Measurements from ENCODE around the gene TEX30. TPM values are rescaled to one million over a fixed set of nuclear protein-coding genes. Genes with fewer than 3 reads are reported as not detected.

The TEX30 gene
- total and polyA plus RNA-seq, 2 donors = 26.4 to 28.9 TPM

- WGBS = 57% methylated on average over 27 of the region's 27 CpGs
- Histone ChIP-seq H3K36me3 (ENCODE audit: control insufficient read depth in 2 of 2, insufficient read depth in 2 of 2, low read length in 1 of 2) (no peaks in the 10 kb centered on the region), H3K9me3 (ENCODE audit: control insufficient read depth in 2 of 2, insufficient read depth in 1 of 2, low read length in 1 of 2) (peaks cover 0 to 2% of the 10 kb centered on the region in 2 donors), H3K27ac (ENCODE audit: low read depth in 1 of 2, low read length in 1 of 2) (peak overlapping the region in 1 of 2 donors; percentile 38), H3K4me1 (ENCODE audit: control insufficient read depth in 2 of 2, insufficient read depth in 2 of 2, low read length in 2 of 2) (peaks cover 22 to 29% of the 10 kb centered on the region in 2 donors), H3K27me3 (ENCODE audit: control insufficient read depth in 2 of 2, insufficient read depth in 1 of 2, low read length in 1 of 2) (peaks cover 0 to 2% of the 10 kb centered on the region in 2 donors), H3K4me3 (ENCODE audit: low read length in 2 of 2) (peak overlapping the region; percentile 70 to 77)
- DNase-seq (ENCODE audit: low read depth in 6 of 9, low spot score in 9 of 9) = peak in 1 of 9 donors; percentile 8
These were observed 605 bp upstream of the TEX30 start for GRCh38 chr13:102774214-102774568.

- no peak overlapping the region for H3K27ac ChIP-seq (ENCODE audit: low read depth in 1 of 2, low read length in 1 of 2)
- H3K27me3 ChIP-seq (ENCODE audit: control insufficient read depth in 2 of 2, insufficient read depth in 1 of 2, low read length in 1 of 2) = peaks cover 0 to 2% of the 10 kb centered on the region in 2 donors
- no peak overlapping the region for H3K4me3 ChIP-seq (ENCODE audit: low read length in 2 of 2)
- 97% methylated on average over 16 of the region's 16 CpGs for WGBS
- DNase-seq (ENCODE audit: low read depth in 6 of 9, low spot score in 9 of 9) = no peak
- H3K9me3 ChIP-seq (ENCODE audit: control insufficient read depth in 2 of 2, insufficient read depth in 1 of 2, low read length in 1 of 2) = peaks cover 0 to 2% of the 10 kb centered on the region in 2 donors
- peaks cover 0 to 4% of the 10 kb centered on the region in 2 donors for H3K36me3 ChIP-seq (ENCODE audit: control insufficient read depth in 2 of 2, insufficient read depth in 2 of 2, low read length in 1 of 2)
- H3K4me1 ChIP-seq (ENCODE audit: control insufficient read depth in 2 of 2, insufficient read depth in 2 of 2, low read length in 2 of 2) = peaks cover 22 to 26% of the 10 kb centered on the region in 2 donors
These were observed 1.6 kb downstream of the TEX30 start for GRCh38 chr13:102772042-102772425.

GRCh38 chr13:102771298-102772041 lies 2.1 kb downstream of the TEX30 start:
- DNase-seq (ENCODE audit: low read depth in 6 of 9, low spot score in 9 of 9) = peak in 1 of 9 donors; percentile 30

GRCh38 chr13:102770435-102770834 lies 3.2 kb downstream of the TEX30 start:
- Histone ChIP-seq H3K27ac (ENCODE audit: low read depth in 1 of 2, low read length in 1 of 2) (no peak overlapping the region), H3K4me1 (ENCODE audit: control insufficient read depth in 2 of 2, insufficient read depth in 2 of 2, low read length in 2 of 2) (peaks cover 22 to 26% of the 10 kb centered on the region in 2 donors), H3K4me3 (ENCODE audit: low read length in 2 of 2) (no peak overlapping the region), H3K36me3 (ENCODE audit: control insufficient read depth in 2 of 2, insufficient read depth in 2 of 2, low read length in 1 of 2) (peaks cover 0 to 13% of the 10 kb centered on the region in 2 donors), H3K9me3 (ENCODE audit: control insufficient read depth in 2 of 2, insufficient read depth in 1 of 2, low read length in 1 of 2) (peaks cover 0 to 2% of the 10 kb centered on the region in 2 donors), H3K27me3 (ENCODE audit: control insufficient read depth in 2 of 2, insufficient read depth in 1 of 2, low read length in 1 of 2) (peaks cover 0 to 2% of the 10 kb centered on the region in 2 donors)
- DNase-seq (ENCODE audit: low read depth in 6 of 9, low spot score in 9 of 9) = no peak
- 96% methylated on average over 2 of the region's 2 CpGs for WGBS

More at GRCh38 chr13:102771298-102772041, 2.1 kb downstream of the TEX30 start:
- Histone ChIP-seq H3K27me3 (ENCODE audit: control insufficient read depth in 2 of 2, insufficient read depth in 1 of 2, low read length in 1 of 2) (peaks cover 0 to 2% of the 10 kb centered on the region in 2 donors), H3K4me3 (ENCODE audit: low read length in 2 of 2) (no peak overlapping the region), H3K4me1 (ENCODE audit: control insufficient read depth in 2 of 2, insufficient read depth in 2 of 2, low read length in 2 of 2) (peaks cover 22 to 26% of the 10 kb centered on the region in 2 donors), H3K9me3 (ENCODE audit: control insufficient read depth in 2 of 2, insufficient read depth in 1 of 2, low read length in 1 of 2) (peaks cover 0 to 2% of the 10 kb centered on the region in 2 donors), H3K27ac (ENCODE audit: low read depth in 1 of 2, low read length in 1 of 2) (peak overlapping the region in 1 of 2 donors; percentile 32), H3K36me3 (ENCODE audit: control insufficient read depth in 2 of 2, insufficient read depth in 2 of 2, low read length in 1 of 2) (peaks cover 0 to 7% of the 10 kb centered on the region in 2 donors)
- 66% methylated on average over 6 of the region's 6 CpGs for WGBS

- Histone ChIP-seq H3K9me3 (ENCODE audit: control insufficient read depth in 2 of 2, insufficient read depth in 1 of 2, low read length in 1 of 2) (peaks cover 0 to 2% of the 10 kb centered on the region in 2 donors), H3K36me3 (ENCODE audit: control insufficient read depth in 2 of 2, insufficient read depth in 2 of 2, low read length in 1 of 2) (peaks cover 0 to 13% of the 10 kb centered on the region in 2 donors), H3K4me3 (ENCODE audit: low read length in 2 of 2) (no peak overlapping the region), H3K27me3 (ENCODE audit: control insufficient read depth in 2 of 2, insufficient read depth in 1 of 2, low read length in 1 of 2) (peaks cover 0 to 2% of the 10 kb centered on the region in 2 donors), H3K4me1 (ENCODE audit: control insufficient read depth in 2 of 2, insufficient read depth in 2 of 2, low read length in 2 of 2) (peaks cover 22 to 24% of the 10 kb centered on the region in 2 donors), H3K27ac (ENCODE audit: low read depth in 1 of 2, low read length in 1 of 2) (no peak overlapping the region)
- 83% methylated on average over 4 of the region's 4 CpGs for WGBS
- no peak for DNase-seq (ENCODE audit: low read depth in 6 of 9, low spot score in 9 of 9)
These were observed 3.9 kb downstream of the TEX30 start for GRCh38 chr13:102769679-102770078.

GRCh38 chr13:102768909-102769308 lies 4.7 kb downstream of the TEX30 start:
- H3K36me3 ChIP-seq (ENCODE audit: control insufficient read depth in 2 of 2, insufficient read depth in 2 of 2, low read length in 1 of 2) = peaks cover 0 to 13% of the 10 kb centered on the region in 2 donors
- no peak overlapping the region for H3K27ac ChIP-seq (ENCODE audit: low read depth in 1 of 2, low read length in 1 of 2)
- H3K4me1 ChIP-seq (ENCODE audit: control insufficient read depth in 2 of 2, insufficient read depth in 2 of 2, low read length in 2 of 2) = peaks cover 14 to 16% of the 10 kb centered on the region in 2 donors
- no peak overlapping the region for H3K4me3 ChIP-seq (ENCODE audit: low read length in 2 of 2)
- 97% methylated on average over 2 of the region's 2 CpGs for WGBS
- H3K9me3 ChIP-seq (ENCODE audit: control insufficient read depth in 2 of 2, insufficient read depth in 1 of 2, low read length in 1 of 2) = peaks cover 0 to 2% of the 10 kb centered on the region in 2 donors
- H3K27me3 ChIP-seq (ENCODE audit: control insufficient read depth in 2 of 2, insufficient read depth in 1 of 2, low read length in 1 of 2) = peaks cover 0 to 2% of the 10 kb centered on the region in 2 donors
- DNase-seq (ENCODE audit: low read depth in 6 of 9, low spot score in 9 of 9) = no peak

- no peak for DNase-seq (ENCODE audit: low read depth in 6 of 9, low spot score in 9 of 9)
- Histone ChIP-seq H3K9me3 (ENCODE audit: control insufficient read depth in 2 of 2, insufficient read depth in 1 of 2, low read length in 1 of 2) (no peaks in the 10 kb centered on the region), H3K27ac (ENCODE audit: low read depth in 1 of 2, low read length in 1 of 2) (no peak overlapping the region), H3K27me3 (ENCODE audit: control insufficient read depth in 2 of 2, insufficient read depth in 1 of 2, low read length in 1 of 2) (no peaks in the 10 kb centered on the region), H3K4me3 (ENCODE audit: low read length in 2 of 2) (no peak overlapping the region), H3K36me3 (ENCODE audit: control insufficient read depth in 2 of 2, insufficient read depth in 2 of 2, low read length in 1 of 2) (peaks cover 0 to 13% of the 10 kb centered on the region in 2 donors), H3K4me1 (ENCODE audit: control insufficient read depth in 2 of 2, insufficient read depth in 2 of 2, low read length in 2 of 2) (no peaks in the 10 kb centered on the region)
- WGBS = 100% methylated on average over 1 of the region's 1 CpG
These were observed 9.8 kb downstream of the TEX30 start for GRCh38 chr13:102763741-102764140.

- DNase-seq (ENCODE audit: low read depth in 6 of 9, low spot score in 9 of 9) = no peak
- no peaks in the 10 kb centered on the region for H3K27me3 ChIP-seq (ENCODE audit: control insufficient read depth in 2 of 2, insufficient read depth in 1 of 2, low read length in 1 of 2)
- H3K27ac ChIP-seq (ENCODE audit: low read depth in 1 of 2, low read length in 1 of 2) = no peak overlapping the region
- H3K9me3 ChIP-seq (ENCODE audit: control insufficient read depth in 2 of 2, insufficient read depth in 1 of 2, low read length in 1 of 2) = no peaks in the 10 kb centered on the region
- no peak overlapping the region for H3K4me3 ChIP-seq (ENCODE audit: low read length in 2 of 2)
- peaks cover 0 to 2% of the 10 kb centered on the region in 2 donors for H3K36me3 ChIP-seq (ENCODE audit: control insufficient read depth in 2 of 2, insufficient read depth in 2 of 2, low read length in 1 of 2)
- 99% methylated on average over 1 of the region's 1 CpG for WGBS
- no peaks in the 10 kb centered on the region for H3K4me1 ChIP-seq (ENCODE audit: control insufficient read depth in 2 of 2, insufficient read depth in 2 of 2, low read length in 2 of 2)
These were observed 12.5 kb downstream of the TEX30 start for GRCh38 chr13:102761071-102761470.

GRCh38 chr13:102758842-102759241 lies 14.7 kb downstream of the TEX30 start:
- H3K27me3 ChIP-seq (ENCODE audit: control insufficient read depth in 2 of 2, insufficient read depth in 1 of 2, low read length in 1 of 2) = no peaks in the 10 kb centered on the region
- H3K36me3 ChIP-seq (ENCODE audit: control insufficient read depth in 2 of 2, insufficient read depth in 2 of 2, low read length in 1 of 2) = no peaks in the 10 kb centered on the region
- no peaks in the 10 kb centered on the region for H3K9me3 ChIP-seq (ENCODE audit: control insufficient read depth in 2 of 2, insufficient read depth in 1 of 2, low read length in 1 of 2)
- no peak for DNase-seq (ENCODE audit: low read depth in 6 of 9, low spot score in 9 of 9)
- H3K4me1 ChIP-seq (ENCODE audit: control insufficient read depth in 2 of 2, insufficient read depth in 2 of 2, low read length in 2 of 2) = no peaks in the 10 kb centered on the region
- H3K4me3 ChIP-seq (ENCODE audit: low read length in 2 of 2) = no peak overlapping the region
- 93% methylated on average over 2 of the region's 2 CpGs for WGBS
- no peak overlapping the region for H3K27ac ChIP-seq (ENCODE audit: low read depth in 1 of 2, low read length in 1 of 2)

Data from thymus (tissue), 11 donors.